ENCODE data around the gene CATSPER1. TPM values are rescaled to one million over a fixed set of nuclear protein-coding genes. Genes with fewer than 3 reads are reported as not detected.
A peak's percentile ranks its signal among the peaks of the same experiment; 100 is the strongest.
"Not testable (repeated sequence)": the region's sequence is repeated elsewhere in the genome, so short reads cannot be mapped to it uniquely, and the experiment has no call there.

The CATSPER1 gene
- total RNA-seq, 1 experiment from 2014 or later = 2.4 TPM

DNA sequence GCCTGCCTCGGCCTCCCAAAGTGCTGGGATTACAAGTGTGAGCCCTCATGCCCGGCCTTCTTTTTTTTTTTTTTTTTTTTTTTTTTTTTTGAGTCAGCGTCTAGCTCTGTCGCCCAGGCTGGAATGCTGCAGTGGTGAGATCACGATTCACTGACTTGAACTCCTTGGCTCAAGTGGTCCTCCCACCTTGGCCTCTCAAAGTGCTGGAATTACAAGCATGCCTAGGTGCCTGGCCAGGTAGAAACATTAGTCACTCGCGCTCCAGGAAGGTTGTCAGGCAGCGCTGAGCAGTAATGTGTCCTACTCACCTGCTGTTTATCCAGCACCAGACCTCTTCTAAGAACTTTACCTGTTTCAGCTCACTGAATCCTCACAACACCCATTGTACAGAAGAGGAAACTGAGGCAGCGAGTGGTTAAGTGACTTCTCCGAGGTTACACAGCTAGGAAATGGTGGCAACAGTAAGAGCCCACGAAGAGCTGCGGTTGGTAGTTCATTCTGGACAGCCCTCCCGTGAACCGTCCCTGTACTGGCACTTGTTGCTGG is 15.0 kb downstream of the CATSPER1 start:
- no peaks in the 10 kb centered on the region for H4K20me1 ChIP-seq (ENCODE audit: insufficient read depth)
- no peaks in the 10 kb centered on the region for H3K9me3 ChIP-seq (ENCODE audit: control insufficient read depth in 1 of 2, insufficient read depth in 1 of 2, low read depth in 1 of 2, low read length in 2 of 2)
- H3K4me3 ChIP-seq (replicated peaks in 1 of 2; ENCODE audit: low read depth in 1 of 2, low read length in 2 of 2) = peak overlapping the region; percentile 44 to 59
- POLR2A ChIA-PET = interaction anchor here (0.6 to 2.6 kb wide), 5 partner anchors 9 to 291 kb away, joined by 3 to 17 read pairs (median 4); partner anchors contain the start of genes BANF1, EIF1AD, RNASEH2C and SF3B2
- no peaks in the 10 kb centered on the region for H3K9me2 ChIP-seq (ENCODE audit: insufficient read depth)
- CTCF ChIA-PET = interaction anchor here (1.7 to 3.2 kb wide), 3 partner anchors 11 to 123 kb away, joined by 5 to 22 read pairs (median 10); partner anchors contain the start of gene FIBP
- DNase-seq (ENCODE audit: low read depth, low spot score) (peak; percentile 91), ATAC-seq (peak; percentile 52)
- H3K4me1 ChIP-seq (ENCODE audit: control insufficient read depth in 1 of 2, insufficient read depth in 2 of 2, low read length in 2 of 2) = peaks cover 77 to 100% of the 10 kb centered on the region in 2 experiments
- intact Hi-C loops (cut with micrococcal nuclease) = loop anchor here (1.0 kb wide), 1 partner anchor 9 kb away; the partner anchor contains the start of genes BANF1 and EIF1AD
- H3K27ac ChIP-seq (ENCODE audit: low read depth, low read length) = peak overlapping the region; percentile 89
- H3K79me2 ChIP-seq (ENCODE audit: insufficient read depth, low read length) = peaks cover 10% of the 10 kb centered on the region; the same call in 1 of the 2 replicates
- BruUV-seq (replicated peaks) = no TSS peak
- no peak for TF ChIP-seq EZH2 (IDR thresholded peaks at IDR 0.05)
- TF ChIP-seq EZH2phosphoT487 (IDR thresholded peaks at IDR 0.05; ENCODE audit: borderline replicate concordance) = no peak
- TF ChIP-seq SRF (IDR thresholded peaks at IDR 0.05; ENCODE audit: low read depth) = no peak
- TF ChIP-seq POLR2AphosphoS5 (IDR thresholded peaks at IDR 0.05; ENCODE audit: low read depth, low read length) = peak; percentile 46; the same call in 1 of the 2 replicates
- TF ChIP-seq ZNF274 (IDR thresholded peaks at IDR 0.05; ENCODE audit: low read depth, low read length) = no peak
- TF ChIP-seq CTCF (IDR thresholded peaks at IDR 0.05 in 2 of 3, conservative IDR thresholded peaks at IDR 0.05 in 1 of 3; ENCODE audit: borderline replicate concordance in 1 of 3, insufficient read depth in 1 of 3, low read depth in 2 of 3, low read length in 2 of 3) = no peak
- RAD21 ChIA-PET (ENCODE audit: low non-redundant PET in 1 of 2, low total read pairs in 2 of 2, uncharacterized antibody in 2 of 2, unreplicated experiment in 2 of 2) = no interaction called here
- no peaks in the 10 kb centered on the region for H3K36me3 ChIP-seq (ENCODE audit: control insufficient read depth in 1 of 2, insufficient read depth in 2 of 2, low read length in 2 of 2)
- H2AFZ ChIP-seq (ENCODE audit: low read depth, low read length, poor library complexity, severe bottlenecking) = no peak overlapping the region
- H3K27me3 ChIP-seq (ENCODE audit: insufficient read depth, low read length) = no peaks in the 10 kb centered on the region
- H3K4me2 ChIP-seq (ENCODE audit: low read length) = peak overlapping the region; percentile 72
- H3K9ac ChIP-seq (ENCODE audit: low read length) = peak overlapping the region; percentile 74

- H3K4me3 ChIP-seq (replicated peaks in 1 of 2; ENCODE audit: low read depth in 1 of 2, low read length in 2 of 2); BruUV-seq (replicated peaks); H3K9me3 ChIP-seq (ENCODE audit: control insufficient read depth in 1 of 2, insufficient read depth in 1 of 2, low read depth in 1 of 2, low read length in 2 of 2); DNase-seq (ENCODE audit: low read depth, low spot score); RAD21 ChIA-PET (ENCODE audit: low non-redundant PET in 1 of 2, low total read pairs in 2 of 2, uncharacterized antibody in 2 of 2, unreplicated experiment in 2 of 2); POLR2A ChIA-PET; H3K36me3 ChIP-seq (ENCODE audit: control insufficient read depth in 1 of 2, insufficient read depth in 2 of 2, low read length in 2 of 2); CTCF ChIA-PET; intact Hi-C loops (cut with micrococcal nuclease); H3K9me2 ChIP-seq (ENCODE audit: insufficient read depth); ATAC-seq; H3K27me3 ChIP-seq (ENCODE audit: insufficient read depth, low read length); H4K20me1 ChIP-seq (ENCODE audit: insufficient read depth); H2AFZ ChIP-seq (ENCODE audit: low read depth, low read length, poor library complexity, severe bottlenecking); H3K79me2 ChIP-seq (ENCODE audit: insufficient read depth, low read length): not testable (repeated sequence)
- peaks cover 64 to 99% of the 10 kb centered on the region in 2 experiments for H3K4me1 ChIP-seq (ENCODE audit: control insufficient read depth in 1 of 2, insufficient read depth in 2 of 2, low read length in 2 of 2)
- H3K27ac ChIP-seq (ENCODE audit: low read depth, low read length) = peak overlapping the region; percentile 89; the same call in 1 of the 2 replicates
- 0 out of 2 replicates have a peak overlapping the region, but pooled peaks have one; percentile 74 for H3K9ac ChIP-seq (ENCODE audit: low read length)
- H3K4me2 ChIP-seq (ENCODE audit: low read length) = peak overlapping the region; percentile 72
Observed at GRCh38 chr11:66010036-66010435, 16.2 kb downstream of the CATSPER1 start.

Measured in HCT116 (cell line).